Erythroblast (primary cell): ENCODE measurements around the gene OLA1.

Experiments used
- GATA1 ChIP-seq: IDR thresholded peaks from 2 replicates; pipeline ENCODE4 v1.6.1; 2011; ENCODE audit warnings: low read depth, mild to moderate bottlenecking, control low read depth, low read length, moderate library complexity
- POLR2A ChIP-seq: IDR thresholded peaks from 2 replicates; pipeline ENCODE4 v1.6.1; 2011; ENCODE audit warnings: mild to moderate bottlenecking, low read length

GRCh38 chr2:174191342-174192074 lies 56.8 kb downstream of the OLA1 start:
- TF ChIP-seq POLR2A (no peak), GATA1 (no peak)
